Suprapubic skin (tissue), 4 donors: ENCODE results near the gene ADCY9. TPM values are rescaled to one million over a fixed set of nuclear protein-coding genes. Genes with fewer than 3 reads are reported as not detected.

ENCODE experiments used
- DNase-seq, 2 donors: peaks; one replicate each; pipeline ENCODE4 v3.0.0-alpha.2; 2019; ENCODE audit warnings: low spot score in 2 of 2
- H3K27ac ChIP-seq: fragments of 200-600 bp; sonication (generic); one replicate; pipeline ENCODE4 v1.5.1; 2019
- H3K27me3 ChIP-seq: fragments of 200-600 bp; sonication (generic); one replicate; pipeline ENCODE4 v1.5.1; 2019
- H3K36me3 ChIP-seq: fragments of 200-600 bp; sonication (generic); one replicate; pipeline ENCODE4 v1.5.1; 2019
- H3K4me1 ChIP-seq: fragments of 200-600 bp; sonication (generic); one replicate; pipeline ENCODE4 v1.5.1; 2019
- H3K4me3 ChIP-seq: fragments of 200-600 bp; sonication (generic); one replicate; pipeline ENCODE4 v1.5.1; 2019; ENCODE audit warnings: mild to moderate bottlenecking
- H3K9me3 ChIP-seq: fragments of 200-600 bp; sonication (generic); one replicate; pipeline ENCODE4 v1.5.1; 2019
- EP300 ChIP-seq: sonication (generic); formaldehyde crosslinking; IDR thresholded peaks from one replicate; pipeline ENCODE4 v1.6.1; 2017; ENCODE audit warnings: antibody characterized with exemption
- POLR2A ChIP-seq, 2 donors: fragments of 450-650 bp; IDR thresholded peaks; one replicate each; pipeline ENCODE4 v1.6.1; 2017; ENCODE audit warnings: antibody characterized with exemption in 2 of 2, mild to moderate bottlenecking in 2 of 2, moderate library complexity in 2 of 2
- POLR2AphosphoS5 ChIP-seq, 3 donors: sonication (generic); formaldehyde crosslinking; IDR thresholded peaks; one replicate each; pipeline ENCODE4 v1.6.1; 2017; ENCODE audit warnings: antibody characterized with exemption in 3 of 3
- WGBS: methylation state at CpG from one replicate; pipeline ENCODE4 v1.1.5; 2018; 5-methylcytosine and 5-hydroxymethylcytosine counted together
- total RNA-seq, 4 donors: library from RNA; depleted of rRNA; stranded (reverse); fragments of >200 nt; gene quantifications; one replicate each; pipeline ENCODE4 v1.1.0, GENCODE V29; 2016
- TF ChIP-seq, protein P1 (sequence below), 2 donors: fragments of 200-600 bp in 1 of 2; fragments of 450-650 bp in 1 of 2; sonication (generic) in 1 of 2; IDR thresholded peaks; one replicate each; pipeline ENCODE4 v1.5.1; 2016 to 2019; ENCODE audit warnings: antibody characterized with exemption in 2 of 2, mild to moderate bottlenecking in 1 of 2, moderate library complexity in 1 of 2

ADCY9 gene
- total RNA-seq, 4 donors from 2014 or later, result 21.5 to 27.2 (median 26.4) TPM

DNA sequence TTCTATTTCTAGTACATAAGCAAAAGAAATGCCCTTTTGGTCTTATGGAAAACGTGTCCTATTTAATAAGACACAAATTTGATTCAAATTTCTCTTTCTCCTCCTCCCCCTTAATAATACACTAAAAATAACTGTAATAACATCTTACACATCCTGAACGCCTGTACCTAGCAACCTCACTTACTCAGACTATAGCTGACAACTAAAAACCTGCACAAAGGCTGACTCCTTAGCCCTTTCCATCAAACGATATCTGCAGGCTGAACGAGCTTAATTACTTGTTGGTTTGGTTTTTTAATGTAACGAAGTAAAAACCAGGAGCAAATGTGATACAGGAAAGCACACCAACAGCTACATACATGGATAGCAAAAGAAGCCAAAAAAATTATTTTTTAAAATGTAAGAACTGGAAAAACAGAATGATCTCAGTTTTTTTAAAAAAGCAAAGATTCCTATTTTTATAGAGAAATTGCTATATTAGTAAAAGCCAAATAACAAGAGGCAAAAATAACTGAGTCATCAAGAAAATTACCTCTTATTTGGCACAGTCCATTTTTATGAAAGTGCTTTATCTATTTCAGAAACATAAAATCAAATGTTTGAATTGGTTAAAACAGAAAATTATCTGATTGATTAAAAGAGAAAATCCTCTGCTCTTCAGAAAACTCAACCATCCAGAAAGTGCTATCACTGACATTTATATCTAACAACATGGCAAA lies 23.5 kb downstream of the ADCY9 start:
- H3K27me3 ChIP-seq, result no peaks in the 10 kb centered on the region
- H3K27ac ChIP-seq, result peak overlapping the region; percentile 51
- DNase-seq, result peak in 1 of 2 donors; percentile 2
- H3K4me3 ChIP-seq, result no peak overlapping the region
- WGBS, result 83% methylated on average over 5 of the region's 5 CpGs
- H3K9me3 ChIP-seq, result no peaks in the 10 kb centered on the region
- TF ChIP-seq POLR2AphosphoS5 (IDR thresholded peaks at IDR 0.05), result no peak
- TF ChIP-seq, protein P1, sequence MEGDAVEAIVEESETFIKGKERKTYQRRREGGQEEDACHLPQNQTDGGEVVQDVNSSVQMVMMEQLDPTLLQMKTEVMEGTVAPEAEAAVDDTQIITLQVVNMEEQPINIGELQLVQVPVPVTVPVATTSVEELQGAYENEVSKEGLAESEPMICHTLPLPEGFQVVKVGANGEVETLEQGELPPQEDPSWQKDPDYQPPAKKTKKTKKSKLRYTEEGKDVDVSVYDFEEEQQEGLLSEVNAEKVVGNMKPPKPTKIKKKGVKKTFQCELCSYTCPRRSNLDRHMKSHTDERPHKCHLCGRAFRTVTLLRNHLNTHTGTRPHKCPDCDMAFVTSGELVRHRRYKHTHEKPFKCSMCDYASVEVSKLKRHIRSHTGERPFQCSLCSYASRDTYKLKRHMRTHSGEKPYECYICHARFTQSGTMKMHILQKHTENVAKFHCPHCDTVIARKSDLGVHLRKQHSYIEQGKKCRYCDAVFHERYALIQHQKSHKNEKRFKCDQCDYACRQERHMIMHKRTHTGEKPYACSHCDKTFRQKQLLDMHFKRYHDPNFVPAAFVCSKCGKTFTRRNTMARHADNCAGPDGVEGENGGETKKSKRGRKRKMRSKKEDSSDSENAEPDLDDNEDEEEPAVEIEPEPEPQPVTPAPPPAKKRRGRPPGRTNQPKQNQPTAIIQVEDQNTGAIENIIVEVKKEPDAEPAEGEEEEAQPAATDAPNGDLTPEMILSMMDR (IDR thresholded peaks at IDR 0.05), result no peak
- no peak for TF ChIP-seq POLR2A (IDR thresholded peaks at IDR 0.05)
- TF ChIP-seq EP300, result no peak
- H3K4me1 ChIP-seq, result peaks cover 38% of the 10 kb centered on the region
- no peaks in the 10 kb centered on the region for H3K36me3 ChIP-seq

DNA sequence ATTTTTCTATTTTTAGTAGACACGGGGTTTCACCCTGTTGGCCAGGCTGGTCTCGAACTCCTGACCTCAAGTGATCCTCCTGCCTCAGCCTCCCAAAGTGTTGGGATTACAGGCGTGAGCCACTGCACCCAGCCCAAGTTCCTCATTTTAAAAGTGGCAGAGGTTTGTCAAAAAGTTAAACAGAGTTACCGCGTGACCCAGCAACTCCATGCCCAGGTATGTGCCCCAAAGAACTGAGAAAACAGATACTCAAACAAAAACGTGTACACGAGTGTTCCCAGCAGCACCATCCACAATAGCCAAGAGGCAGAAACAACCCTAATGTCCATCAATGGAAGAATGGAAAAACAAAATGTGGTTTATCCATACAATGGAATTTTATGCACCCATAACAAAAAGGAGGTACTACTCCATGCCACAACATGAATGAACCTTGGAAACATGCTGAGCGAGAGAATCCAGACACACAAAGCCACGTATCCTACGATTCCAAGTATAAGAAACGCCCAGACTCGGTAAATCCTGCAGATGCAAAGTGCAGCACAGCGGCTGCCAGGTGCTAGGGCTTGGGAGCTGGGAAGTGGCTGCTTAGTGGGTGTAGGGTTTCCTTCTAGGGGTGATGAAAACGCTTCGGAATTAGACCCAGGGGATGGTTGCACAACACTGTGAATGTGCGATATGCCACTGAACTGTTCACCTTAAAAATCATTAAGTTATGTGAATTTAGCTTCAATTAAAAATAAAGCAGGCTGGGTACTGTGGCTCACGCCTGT lies 24.8 kb downstream of the ADCY9 start:
- Histone ChIP-seq H3K9me3 (no peaks in the 10 kb centered on the region), H3K27ac (no peak overlapping the region), H3K4me3 (no peak overlapping the region), H3K27me3 (no peaks in the 10 kb centered on the region), H3K4me1 (peaks cover 31% of the 10 kb centered on the region), H3K36me3 (no peaks in the 10 kb centered on the region)
- TF ChIP-seq EP300, result no peak
- no peak for TF ChIP-seq POLR2AphosphoS5 (IDR thresholded peaks at IDR 0.05)
- TF ChIP-seq, protein P1 (IDR thresholded peaks at IDR 0.05), result no peak
- TF ChIP-seq POLR2A (IDR thresholded peaks at IDR 0.05), result no peak
- DNase-seq, result peak; percentile 16 to 34
- WGBS, result 77% methylated on average over 17 of the region's 17 CpGs

- no peaks in the 10 kb centered on the region for H3K9me3 ChIP-seq
- peak overlapping the region; percentile 27 for H3K27ac ChIP-seq
- H3K27me3 ChIP-seq, result no peaks in the 10 kb centered on the region
- no peak overlapping the region for H3K4me3 ChIP-seq
- TF ChIP-seq EP300 (no peak), POLR2AphosphoS5 (IDR thresholded peaks at IDR 0.05) (no peak), POLR2A (IDR thresholded peaks at IDR 0.05) (no peak)
- TF ChIP-seq, protein P1 (IDR thresholded peaks at IDR 0.05), result no peak
- peak; percentile 61 to 77 for DNase-seq
- peaks cover 23% of the 10 kb centered on the region for H3K4me1 ChIP-seq
- 5% methylated on average over 12 of the region's 12 CpGs for WGBS
- no peaks in the 10 kb centered on the region for H3K36me3 ChIP-seq
Observed at GRCh38 chr16:4090351-4090851, 25.8 kb downstream of the ADCY9 start.

DNA sequence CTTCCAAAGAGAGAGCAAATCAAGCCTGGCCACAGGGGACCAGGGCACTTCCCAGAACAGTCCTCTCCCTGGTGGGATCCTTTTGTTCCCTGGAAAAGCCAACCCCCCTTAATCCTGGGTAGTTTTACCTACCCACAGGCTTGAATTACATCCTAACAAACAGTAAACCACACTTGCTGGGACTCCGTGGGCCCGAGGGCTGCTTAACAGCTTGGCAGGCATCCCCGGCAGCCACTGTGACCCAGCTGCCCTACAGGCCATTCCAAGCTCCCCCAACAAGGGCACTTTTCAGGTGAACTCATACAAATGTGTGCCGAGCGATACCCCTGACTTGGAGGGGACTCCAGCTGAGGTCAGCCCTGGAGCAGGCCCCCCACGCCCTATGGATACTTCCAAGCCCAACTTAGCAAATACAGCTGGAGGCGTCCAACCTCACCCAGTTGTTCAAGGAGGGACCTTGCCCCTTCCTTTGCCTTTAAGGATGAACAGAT lies 26.4 kb downstream of the ADCY9 start:
- no peaks in the 10 kb centered on the region for H3K27me3 ChIP-seq
- DNase-seq, result peak; percentile 45 to 48
- no peaks in the 10 kb centered on the region for H3K9me3 ChIP-seq
- no peak overlapping the region for H3K4me3 ChIP-seq
- no peaks in the 10 kb centered on the region for H3K36me3 ChIP-seq
- no peak for TF ChIP-seq EP300
- TF ChIP-seq POLR2A (IDR thresholded peaks at IDR 0.05), result no peak
- no peak for TF ChIP-seq POLR2AphosphoS5 (IDR thresholded peaks at IDR 0.05)
- TF ChIP-seq, protein P1 (IDR thresholded peaks at IDR 0.05), result no peak
- peak overlapping the region; percentile 27 for H3K27ac ChIP-seq
- H3K4me1 ChIP-seq, result peaks cover 20% of the 10 kb centered on the region
- 74% methylated on average over 4 of the region's 7 CpGs for WGBS
